HEK293 (cell line): Measurements from ENCODE around the gene BLOC1S1.
A peak's percentile ranks its signal among the peaks of the same experiment; 100 is the strongest.

ENCODE experiments used
- HOXA7 ChIP-seq: sonication (generic); formaldehyde crosslinking; IDR thresholded peaks from 2 replicates; pipeline ENCODE4 v1.8.1; 2022; ENCODE audit warnings: missing genetic modification reagents, borderline replicate concordance
- YY1 ChIP-seq: fragments of 450-650 bp; formaldehyde crosslinking; IDR thresholded peaks from 2 replicates; pipeline ENCODE4 v1.5.1; 2018; ENCODE audit warnings: missing biosample characterization, missing genetic modification characterization
- ZNF121 ChIP-seq: fragments of 450-650 bp; formaldehyde crosslinking; IDR thresholded peaks from 2 replicates; pipeline ENCODE4 v1.5.1; 2016; ENCODE audit warnings: missing biosample characterization, missing genetic modification characterization
- ZNF140 ChIP-seq: fragments of 450-650 bp; formaldehyde crosslinking; IDR thresholded peaks from 2 replicates; pipeline ENCODE4 v1.5.1; 2016; ENCODE audit warnings: missing biosample characterization, missing genetic modification characterization
- ZNF292 ChIP-seq: fragments of 450-650 bp; formaldehyde crosslinking; IDR thresholded peaks from 2 replicates; pipeline ENCODE4 v1.5.1; 2016; ENCODE audit warnings: low read depth, missing biosample characterization, missing genetic modification characterization, borderline replicate concordance
- ZNF335 ChIP-seq: fragments of 450-650 bp; formaldehyde crosslinking; conservative IDR thresholded peaks from 2 replicates; pipeline ENCODE4 v1.5.1; 2016; ENCODE audit warnings: missing biosample characterization, missing genetic modification characterization
- ZNF558 ChIP-seq: fragments of 450-650 bp; formaldehyde crosslinking; IDR thresholded peaks from 2 replicates; pipeline ENCODE4 v1.5.1; 2016; ENCODE audit warnings: missing biosample characterization, missing genetic modification characterization
- ZNF660 ChIP-seq: fragments of 450-650 bp; IDR thresholded peaks from 2 replicates; pipeline ENCODE4 v1.5.1; 2018; ENCODE audit warnings: missing biosample characterization, mild to moderate bottlenecking, missing genetic modification characterization
- ZNF670 ChIP-seq: fragments of 450-650 bp; formaldehyde crosslinking; IDR thresholded peaks from 2 replicates; pipeline ENCODE4 v1.5.1; 2016; ENCODE audit warnings: missing biosample characterization, missing genetic modification characterization, low read depth
- TF ChIP-seq, protein P1 (sequence below): fragments of 450-650 bp; formaldehyde crosslinking; IDR thresholded peaks from 2 replicates; pipeline ENCODE4 v1.5.1; 2016; ENCODE audit warnings: missing biosample characterization, missing genetic modification characterization
- TF ChIP-seq, protein P2 (sequence below): fragments of 450-650 bp; formaldehyde crosslinking; IDR thresholded peaks from 2 replicates; pipeline ENCODE4 v1.5.0; 2017; ENCODE audit warnings: missing biosample characterization, missing genetic modification characterization, borderline replicate concordance
- TF ChIP-seq, protein P3 (sequence below): fragments of 450-650 bp; formaldehyde crosslinking; IDR thresholded peaks from 2 replicates; pipeline ENCODE4 v1.5.1; 2017; ENCODE audit warnings: missing biosample characterization, mild to moderate bottlenecking, missing genetic modification characterization, moderate library complexity
- TF ChIP-seq, protein P4 (sequence below): fragments of 450-650 bp; formaldehyde crosslinking; IDR thresholded peaks from 2 replicates; pipeline ENCODE4 v1.5.1; 2016; ENCODE audit warnings: missing biosample characterization, missing genetic modification characterization

DNA sequence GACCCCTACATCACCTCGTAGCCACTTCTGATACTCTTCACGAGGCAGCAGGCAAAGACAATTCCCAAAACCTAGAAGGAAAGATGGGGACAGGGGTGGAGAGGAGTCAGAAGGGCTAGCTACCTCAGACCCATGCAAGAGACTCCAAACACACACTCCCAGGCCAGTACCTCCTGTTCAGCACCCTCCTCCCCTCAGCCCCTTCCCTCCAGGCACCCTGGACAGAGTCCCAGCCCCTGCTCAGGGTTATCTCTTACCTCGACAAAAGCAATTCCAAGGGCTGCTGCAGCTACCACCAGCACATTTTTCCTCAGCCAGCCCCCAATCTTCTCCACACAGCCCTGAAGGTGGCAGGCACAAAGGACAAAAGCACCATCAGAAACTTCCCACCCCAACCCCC is 9.7 kb downstream of the BLOC1S1 start:
- TF ChIP-seq ZNF292 (no peak), ZNF335 (no peak), ZNF140 (tag by site-specific recombination) (no peak), YY1 (no peak), HOXA7 (CRISPR knock-in tag) (no peak), ZNF121 (tag by site-specific recombination) (no peak), ZNF558 (tag by site-specific recombination) (no peak), ZNF670 (no peak), ZNF660 (tag by site-specific recombination) (no peak)
- TF ChIP-seq, protein P1, sequence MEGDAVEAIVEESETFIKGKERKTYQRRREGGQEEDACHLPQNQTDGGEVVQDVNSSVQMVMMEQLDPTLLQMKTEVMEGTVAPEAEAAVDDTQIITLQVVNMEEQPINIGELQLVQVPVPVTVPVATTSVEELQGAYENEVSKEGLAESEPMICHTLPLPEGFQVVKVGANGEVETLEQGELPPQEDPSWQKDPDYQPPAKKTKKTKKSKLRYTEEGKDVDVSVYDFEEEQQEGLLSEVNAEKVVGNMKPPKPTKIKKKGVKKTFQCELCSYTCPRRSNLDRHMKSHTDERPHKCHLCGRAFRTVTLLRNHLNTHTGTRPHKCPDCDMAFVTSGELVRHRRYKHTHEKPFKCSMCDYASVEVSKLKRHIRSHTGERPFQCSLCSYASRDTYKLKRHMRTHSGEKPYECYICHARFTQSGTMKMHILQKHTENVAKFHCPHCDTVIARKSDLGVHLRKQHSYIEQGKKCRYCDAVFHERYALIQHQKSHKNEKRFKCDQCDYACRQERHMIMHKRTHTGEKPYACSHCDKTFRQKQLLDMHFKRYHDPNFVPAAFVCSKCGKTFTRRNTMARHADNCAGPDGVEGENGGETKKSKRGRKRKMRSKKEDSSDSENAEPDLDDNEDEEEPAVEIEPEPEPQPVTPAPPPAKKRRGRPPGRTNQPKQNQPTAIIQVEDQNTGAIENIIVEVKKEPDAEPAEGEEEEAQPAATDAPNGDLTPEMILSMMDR (tag by site-specific recombination) = no peak
- TF ChIP-seq, protein P2, sequence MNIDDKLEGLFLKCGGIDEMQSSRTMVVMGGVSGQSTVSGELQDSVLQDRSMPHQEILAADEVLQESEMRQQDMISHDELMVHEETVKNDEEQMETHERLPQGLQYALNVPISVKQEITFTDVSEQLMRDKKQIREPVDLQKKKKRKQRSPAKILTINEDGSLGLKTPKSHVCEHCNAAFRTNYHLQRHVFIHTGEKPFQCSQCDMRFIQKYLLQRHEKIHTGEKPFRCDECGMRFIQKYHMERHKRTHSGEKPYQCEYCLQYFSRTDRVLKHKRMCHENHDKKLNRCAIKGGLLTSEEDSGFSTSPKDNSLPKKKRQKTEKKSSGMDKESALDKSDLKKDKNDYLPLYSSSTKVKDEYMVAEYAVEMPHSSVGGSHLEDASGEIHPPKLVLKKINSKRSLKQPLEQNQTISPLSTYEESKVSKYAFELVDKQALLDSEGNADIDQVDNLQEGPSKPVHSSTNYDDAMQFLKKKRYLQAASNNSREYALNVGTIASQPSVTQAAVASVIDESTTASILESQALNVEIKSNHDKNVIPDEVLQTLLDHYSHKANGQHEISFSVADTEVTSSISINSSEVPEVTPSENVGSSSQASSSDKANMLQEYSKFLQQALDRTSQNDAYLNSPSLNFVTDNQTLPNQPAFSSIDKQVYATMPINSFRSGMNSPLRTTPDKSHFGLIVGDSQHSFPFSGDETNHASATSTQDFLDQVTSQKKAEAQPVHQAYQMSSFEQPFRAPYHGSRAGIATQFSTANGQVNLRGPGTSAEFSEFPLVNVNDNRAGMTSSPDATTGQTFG (tag by site-specific recombination) = no peak
- TF ChIP-seq, protein P3, sequence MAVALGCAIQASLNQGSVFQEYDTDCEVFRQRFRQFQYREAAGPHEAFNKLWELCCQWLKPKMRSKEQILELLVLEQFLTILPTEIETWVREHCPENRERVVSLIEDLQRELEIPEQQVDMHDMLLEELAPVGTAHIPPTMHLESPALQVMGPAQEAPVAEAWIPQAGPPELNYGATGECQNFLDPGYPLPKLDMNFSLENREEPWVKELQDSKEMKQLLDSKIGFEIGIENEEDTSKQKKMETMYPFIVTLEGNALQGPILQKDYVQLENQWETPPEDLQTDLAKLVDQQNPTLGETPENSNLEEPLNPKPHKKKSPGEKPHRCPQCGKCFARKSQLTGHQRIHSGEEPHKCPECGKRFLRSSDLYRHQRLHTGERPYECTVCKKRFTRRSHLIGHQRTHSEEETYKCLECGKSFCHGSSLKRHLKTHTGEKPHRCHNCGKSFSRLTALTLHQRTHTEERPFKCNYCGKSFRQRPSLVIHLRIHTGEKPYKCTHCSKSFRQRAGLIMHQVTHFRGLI = no peak
- TF ChIP-seq, protein P4, sequence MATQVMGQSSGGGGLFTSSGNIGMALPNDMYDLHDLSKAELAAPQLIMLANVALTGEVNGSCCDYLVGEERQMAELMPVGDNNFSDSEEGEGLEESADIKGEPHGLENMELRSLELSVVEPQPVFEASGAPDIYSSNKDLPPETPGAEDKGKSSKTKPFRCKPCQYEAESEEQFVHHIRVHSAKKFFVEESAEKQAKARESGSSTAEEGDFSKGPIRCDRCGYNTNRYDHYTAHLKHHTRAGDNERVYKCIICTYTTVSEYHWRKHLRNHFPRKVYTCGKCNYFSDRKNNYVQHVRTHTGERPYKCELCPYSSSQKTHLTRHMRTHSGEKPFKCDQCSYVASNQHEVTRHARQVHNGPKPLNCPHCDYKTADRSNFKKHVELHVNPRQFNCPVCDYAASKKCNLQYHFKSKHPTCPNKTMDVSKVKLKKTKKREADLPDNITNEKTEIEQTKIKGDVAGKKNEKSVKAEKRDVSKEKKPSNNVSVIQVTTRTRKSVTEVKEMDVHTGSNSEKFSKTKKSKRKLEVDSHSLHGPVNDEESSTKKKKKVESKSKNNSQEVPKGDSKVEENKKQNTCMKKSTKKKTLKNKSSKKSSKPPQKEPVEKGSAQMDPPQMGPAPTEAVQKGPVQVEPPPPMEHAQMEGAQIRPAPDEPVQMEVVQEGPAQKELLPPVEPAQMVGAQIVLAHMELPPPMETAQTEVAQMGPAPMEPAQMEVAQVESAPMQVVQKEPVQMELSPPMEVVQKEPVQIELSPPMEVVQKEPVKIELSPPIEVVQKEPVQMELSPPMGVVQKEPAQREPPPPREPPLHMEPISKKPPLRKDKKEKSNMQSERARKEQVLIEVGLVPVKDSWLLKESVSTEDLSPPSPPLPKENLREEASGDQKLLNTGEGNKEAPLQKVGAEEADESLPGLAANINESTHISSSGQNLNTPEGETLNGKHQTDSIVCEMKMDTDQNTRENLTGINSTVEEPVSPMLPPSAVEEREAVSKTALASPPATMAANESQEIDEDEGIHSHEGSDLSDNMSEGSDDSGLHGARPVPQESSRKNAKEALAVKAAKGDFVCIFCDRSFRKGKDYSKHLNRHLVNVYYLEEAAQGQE (tag by site-specific recombination) = peak; percentile 81
